Stimulated activated CD8-positive, alpha-beta memory T cell treated with anti-CD3 and anti-CD28 coated beads, Interleukin-7, amount 100 ng/mL, for 1 hour (primary cell): ENCODE results near the gene GPC5.

Experiments used
- DNase-seq, 2 donors: peaks; one replicate each; pipeline ENCODE4 v3.0.0-alpha.2; 2020; ENCODE audit warnings: low read depth in 2 of 2

GPC5 gene

DNA sequence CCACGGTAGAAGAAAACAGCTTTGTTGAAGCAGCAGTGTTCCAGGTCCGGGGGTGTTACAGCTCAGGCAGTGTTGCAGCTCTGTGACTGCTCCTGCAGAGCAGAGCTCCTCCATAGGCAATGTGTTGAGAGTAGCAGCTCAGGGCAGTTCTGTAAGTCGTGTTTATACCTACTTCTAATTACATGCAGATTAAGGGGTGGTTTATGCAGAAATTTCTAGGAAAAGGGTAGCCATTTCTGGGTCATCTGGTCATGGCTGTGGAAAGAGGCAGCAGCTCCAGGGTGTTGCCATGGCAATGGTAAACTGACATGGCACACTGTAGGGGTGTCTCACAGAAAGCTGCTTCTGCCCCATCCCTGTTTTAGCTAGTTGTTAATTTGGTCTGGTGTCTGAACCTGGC lies 316.4 kb downstream of the GPC5 start:
- DNase-seq = no peak

DNA sequence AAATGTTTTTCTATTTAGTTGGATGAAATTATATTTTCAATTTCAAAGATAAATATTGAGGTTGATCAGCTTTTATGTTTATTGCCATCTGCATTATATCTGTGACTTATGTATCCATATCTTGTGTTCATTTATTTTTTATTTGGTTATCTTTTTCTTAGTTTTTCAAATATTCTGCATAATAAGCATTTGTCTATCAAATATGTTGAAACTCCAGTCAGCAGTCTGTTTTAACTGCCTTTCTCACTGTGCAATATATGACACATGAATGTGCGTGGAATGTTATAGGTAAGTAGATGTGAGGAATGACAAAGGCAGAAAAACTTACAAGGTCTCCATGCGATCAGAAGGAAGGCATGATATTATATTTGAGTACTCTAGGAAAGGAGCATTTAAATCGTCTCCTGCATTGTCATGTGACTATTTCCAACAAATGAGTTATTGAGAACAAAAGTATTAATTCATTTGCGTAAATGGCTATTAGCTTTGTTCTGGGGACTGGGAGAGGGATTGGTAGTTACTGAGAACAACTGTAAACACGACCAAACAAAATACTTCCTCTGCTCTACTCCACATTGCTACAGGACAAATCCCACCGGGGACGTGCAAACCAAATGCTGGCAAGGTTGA lies 318.1 kb downstream of the GPC5 start:
- DNase-seq = no peak

DNA sequence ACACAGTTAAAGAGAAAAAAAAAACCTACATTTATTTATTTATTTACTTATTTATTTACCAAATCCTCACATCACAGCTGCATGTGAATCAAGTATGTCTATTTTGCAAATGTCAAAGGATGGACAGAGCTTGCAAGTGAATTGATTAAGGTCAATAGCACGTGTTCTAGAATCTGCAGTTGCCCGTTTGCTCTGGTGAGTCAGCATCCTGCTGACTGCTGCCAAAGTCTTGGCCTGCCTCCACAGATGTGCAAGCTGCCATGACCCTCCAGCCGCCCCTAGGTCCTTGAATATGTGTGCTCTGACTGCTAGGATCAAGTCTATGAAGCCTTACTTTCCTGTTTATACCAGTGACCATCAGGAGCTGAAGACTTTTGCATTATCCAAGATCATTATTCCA lies 320.6 kb downstream of the GPC5 start:
- no peak for DNase-seq

DNA sequence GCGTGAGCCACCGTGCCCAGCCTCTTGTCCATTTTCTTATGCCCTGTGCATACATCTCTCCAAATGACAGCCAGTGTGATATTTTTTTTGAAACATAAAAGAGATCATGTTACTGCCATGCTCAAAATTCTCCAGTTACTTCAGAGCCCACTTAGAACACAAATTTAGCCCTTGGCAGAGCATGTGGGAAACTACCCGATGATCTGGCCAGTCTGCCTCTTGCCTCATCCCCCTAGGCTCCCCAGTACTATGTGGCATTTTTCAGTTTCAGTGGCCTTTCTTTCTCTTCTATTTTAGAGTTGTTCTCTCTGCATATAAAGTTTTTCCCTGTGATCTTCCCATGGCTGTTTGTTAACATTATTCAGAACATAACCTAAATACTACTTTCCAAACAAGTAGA lies 323.0 kb downstream of the GPC5 start:
- DNase-seq = no peak

DNA sequence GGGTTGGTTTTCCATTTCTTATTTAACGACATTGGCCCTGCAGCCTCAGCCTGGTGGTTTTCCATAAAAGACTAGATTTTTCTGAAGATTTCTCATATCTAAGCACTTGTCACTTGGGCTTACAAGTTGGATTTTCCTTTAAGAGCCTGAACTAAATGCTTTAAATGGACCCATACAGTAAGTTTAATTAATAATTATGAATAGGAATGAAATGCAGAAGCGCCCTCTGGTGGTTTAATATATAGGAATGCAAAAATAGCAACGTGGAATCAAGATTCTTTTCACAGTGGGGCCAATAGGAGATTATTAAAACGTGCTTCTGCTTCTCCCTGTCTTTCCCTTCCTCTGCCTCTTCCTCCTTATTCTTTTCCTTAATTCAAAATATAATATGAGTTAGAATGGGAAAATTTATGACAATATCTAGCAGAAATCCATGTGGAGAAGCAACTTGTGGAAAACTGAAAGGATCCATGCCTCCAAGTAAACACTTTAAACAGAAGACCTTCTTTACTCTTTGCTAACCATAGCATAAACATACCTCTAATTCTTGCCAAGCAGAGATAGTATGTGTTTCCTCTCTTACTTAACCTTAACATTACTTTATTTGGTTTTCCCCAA lies 324.0 kb downstream of the GPC5 start:
- no peak for DNase-seq

DNA sequence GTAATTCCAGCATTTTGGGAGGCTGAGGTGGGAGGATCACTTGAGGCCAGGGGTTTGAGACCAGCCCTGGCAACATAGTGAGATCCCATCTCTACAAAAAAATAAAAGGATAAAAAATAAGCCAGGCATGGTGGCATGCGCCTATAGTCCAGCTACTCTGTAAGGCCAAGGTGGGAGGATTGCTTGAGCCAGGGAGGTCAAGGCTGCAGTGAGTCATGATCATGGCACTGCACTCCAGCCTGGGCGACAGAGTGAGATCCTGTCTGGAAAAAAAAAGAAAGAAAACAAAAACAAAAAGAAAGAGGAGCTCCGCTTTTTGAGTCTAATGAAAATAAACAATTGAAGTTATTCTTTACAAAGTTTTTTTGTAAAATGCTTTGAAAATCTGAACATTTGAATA lies 326.2 kb downstream of the GPC5 start:
- DNase-seq = no peak

DNA sequence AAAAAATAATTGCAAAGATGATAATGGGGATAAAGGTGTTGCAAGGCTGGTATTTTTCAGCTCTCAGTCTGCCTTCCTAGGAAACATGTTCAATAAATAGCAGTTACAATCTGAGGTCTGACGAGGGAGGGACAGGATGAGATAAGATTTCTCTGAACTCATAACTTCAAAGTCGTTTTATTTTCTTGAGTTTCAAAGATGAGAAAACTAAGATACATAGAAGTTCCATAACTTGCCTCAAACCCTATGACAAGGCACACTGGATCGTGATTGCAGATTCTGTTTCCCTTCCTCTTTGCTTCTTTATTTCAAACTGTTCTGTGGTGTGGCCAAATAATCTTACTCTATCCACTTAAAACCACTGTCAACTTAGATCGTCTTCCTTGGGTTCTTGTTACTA lies 327.2 kb downstream of the GPC5 start:
- DNase-seq = no peak

DNA sequence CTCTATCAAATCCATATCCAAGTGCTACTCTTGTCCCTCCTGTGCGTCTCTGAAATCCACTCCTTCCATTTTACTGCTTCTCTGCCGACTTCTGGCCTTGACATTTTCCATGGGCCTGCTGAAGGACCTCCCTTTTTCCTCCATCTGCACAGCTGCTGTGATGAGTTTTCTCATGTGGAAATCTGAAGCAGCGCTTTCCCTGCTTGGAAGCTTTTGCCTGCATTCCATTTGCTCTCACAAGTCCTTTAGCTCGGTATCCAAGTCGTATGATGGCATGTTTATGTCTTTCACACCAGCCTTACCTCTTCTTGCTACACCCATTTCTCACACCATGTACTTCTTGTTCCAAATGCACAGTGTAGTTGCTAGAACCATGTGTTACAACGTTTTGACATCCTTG lies 328.2 kb downstream of the GPC5 start:
- no peak for DNase-seq

DNA sequence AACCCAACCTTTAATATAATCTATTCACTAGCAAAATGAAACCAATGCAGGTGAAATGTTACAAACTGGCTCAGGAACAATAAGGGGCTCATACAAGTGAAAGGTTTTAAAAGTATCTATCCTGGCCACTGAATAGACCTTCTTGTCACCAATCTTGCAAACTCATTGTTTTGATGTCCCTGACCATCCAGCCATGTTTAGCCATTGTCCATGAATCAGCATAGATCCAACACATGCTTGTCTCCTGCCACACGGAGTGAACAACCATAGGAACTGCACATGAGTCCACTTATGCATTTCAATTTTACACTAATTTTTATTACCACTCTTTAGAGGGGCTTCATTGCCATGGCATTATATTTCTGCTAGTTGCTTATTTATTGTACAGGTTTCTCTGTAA lies 331.4 kb downstream of the GPC5 start:
- DNase-seq = no peak

DNA sequence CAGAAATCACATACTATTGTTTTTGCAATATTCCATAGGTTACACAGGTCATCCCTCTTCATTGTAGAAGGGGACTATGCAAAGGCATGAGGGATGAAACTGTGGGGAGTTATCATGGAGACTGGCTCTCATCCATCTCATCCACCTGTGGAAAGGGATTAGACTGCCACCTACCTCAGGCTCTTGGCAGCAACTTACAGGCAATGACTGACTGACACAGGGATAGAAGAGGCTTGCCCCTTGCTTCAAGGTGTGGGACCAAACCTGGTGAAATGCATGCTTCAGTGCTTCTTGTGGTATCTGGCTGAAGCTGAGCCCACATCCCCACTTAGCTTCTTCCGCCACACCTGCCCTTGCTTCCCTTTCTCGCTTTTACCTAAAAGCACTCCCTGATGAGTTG lies 341.3 kb downstream of the GPC5 start:
- DNase-seq = no peak

DNA sequence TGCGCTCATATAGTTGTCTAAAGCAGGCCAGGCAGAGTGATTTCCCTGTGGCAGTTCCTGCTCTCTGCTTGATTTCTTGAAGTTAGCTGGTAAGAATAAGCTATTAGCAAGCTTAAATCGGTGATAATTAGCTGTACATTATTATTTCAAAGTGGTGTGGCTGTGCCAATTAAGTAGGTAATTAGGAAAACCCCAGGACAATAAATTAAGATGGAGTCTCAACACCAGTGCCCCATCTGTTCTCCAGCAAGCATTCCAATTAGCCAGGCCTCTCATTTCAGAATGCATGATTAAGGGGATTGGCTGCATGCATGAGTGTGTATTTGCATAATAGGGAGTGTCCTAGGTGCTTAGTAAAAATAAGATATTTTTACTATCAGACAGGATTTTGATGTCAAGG lies 342.3 kb downstream of the GPC5 start:
- DNase-seq = no peak

DNA sequence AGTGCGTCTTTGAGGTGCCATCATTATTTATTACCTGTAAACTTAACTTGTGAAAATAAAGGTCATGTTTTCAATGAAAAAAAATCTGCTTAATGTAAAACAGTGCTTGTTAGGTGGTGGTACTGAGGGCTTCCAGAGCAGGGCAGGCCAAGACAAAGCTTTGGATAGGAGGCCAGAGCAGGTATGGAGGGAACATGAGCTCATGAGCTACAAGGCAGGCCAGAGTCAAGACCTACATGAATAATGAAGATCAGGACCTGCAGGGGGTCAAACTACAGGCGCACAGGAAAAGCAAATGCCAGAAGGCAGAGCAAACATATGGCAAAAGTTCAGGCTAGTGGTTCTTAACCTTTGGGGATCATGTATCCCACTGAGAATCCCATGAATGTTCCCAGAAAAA lies 343.5 kb downstream of the GPC5 start:
- no peak for DNase-seq

DNA sequence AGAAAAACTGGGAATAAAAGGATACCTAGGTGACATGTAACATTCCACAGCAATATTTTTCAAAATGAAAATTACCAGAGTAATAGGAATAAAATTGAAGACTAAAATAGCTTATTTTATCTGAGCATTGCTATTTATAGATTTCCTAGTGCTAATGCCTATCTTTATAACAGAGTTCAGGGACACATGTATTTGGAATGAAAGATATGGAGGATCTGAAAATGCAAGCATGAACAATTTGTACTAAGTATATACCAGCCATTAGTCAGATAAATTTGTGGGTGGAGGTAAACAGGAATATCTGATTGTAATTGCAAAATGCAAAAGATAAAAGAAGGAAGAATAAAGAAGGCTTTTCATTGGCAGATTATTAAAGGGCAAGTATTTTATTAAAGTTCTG lies 345.9 kb downstream of the GPC5 start:
- no peak for DNase-seq

DNA sequence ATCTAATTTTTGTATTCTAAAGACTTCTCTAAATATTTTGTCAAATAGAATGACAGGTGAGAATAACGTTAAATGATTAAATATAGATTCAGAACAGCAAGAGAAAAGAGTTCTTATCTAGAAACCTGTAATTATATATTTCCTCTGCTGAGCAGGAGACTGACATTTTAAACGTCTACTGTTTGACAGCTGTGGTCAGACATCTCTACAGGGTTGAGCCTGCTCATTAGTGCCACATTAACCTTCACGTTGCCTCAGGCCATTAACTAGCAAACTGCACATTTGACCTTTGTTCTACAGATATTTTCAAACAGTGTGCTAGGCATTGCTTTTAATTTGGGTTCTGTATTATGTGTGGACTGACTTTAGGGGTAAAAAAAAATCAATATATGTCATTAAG lies 347.5 kb downstream of the GPC5 start:
- DNase-seq = no peak

DNA sequence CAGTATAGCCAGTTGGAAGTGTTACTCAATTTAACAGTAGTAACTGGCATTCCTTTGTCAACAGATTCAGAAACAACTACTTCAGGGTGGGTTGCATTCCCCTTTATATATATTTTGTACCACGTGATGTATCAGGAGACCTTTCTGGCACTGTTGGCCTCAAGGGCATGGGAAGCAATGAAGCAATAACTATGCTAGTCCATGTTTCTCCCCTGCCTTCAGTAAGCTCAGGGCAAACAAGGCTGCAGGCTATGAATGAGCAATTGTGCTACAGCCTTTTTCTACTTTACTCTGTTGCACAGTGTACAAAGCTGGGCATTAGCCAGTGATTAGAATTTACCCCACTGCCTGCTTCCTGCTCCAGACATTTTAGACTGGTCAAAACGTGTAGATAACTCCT lies 348.8 kb downstream of the GPC5 start:
- no peak for DNase-seq

DNA sequence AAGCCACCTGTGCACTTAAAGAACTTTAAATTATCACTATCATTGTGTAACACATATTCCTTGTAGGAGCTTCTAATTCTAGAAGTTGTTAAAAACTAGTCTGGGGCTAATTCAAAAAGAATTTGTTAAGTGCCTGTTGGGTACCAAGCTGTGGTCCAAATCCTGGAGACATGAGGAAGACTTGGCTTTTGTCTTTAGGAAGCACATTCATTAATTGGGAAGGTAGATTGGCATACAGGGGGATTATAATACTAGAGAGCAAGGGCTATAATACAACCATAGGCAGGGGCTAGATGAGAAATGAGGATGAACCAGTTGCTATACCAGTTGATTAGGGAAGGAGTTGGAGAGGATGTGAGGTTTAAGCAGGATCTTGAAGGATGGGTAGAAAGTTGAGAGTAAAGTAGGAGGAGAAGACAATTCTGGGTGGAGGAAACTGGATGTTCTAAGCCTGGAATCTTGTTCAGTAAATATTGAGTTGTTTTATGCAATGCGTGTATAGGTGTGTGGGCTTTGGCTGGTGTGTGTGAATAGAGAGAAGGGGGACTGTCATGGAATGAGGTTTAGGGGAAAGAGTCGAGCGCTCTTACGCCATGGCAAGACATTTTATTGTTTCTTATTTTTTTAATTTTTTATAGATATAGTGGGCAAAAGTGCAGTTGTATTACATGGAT lies 350.1 kb downstream of the GPC5 start:
- DNase-seq = no peak

DNA sequence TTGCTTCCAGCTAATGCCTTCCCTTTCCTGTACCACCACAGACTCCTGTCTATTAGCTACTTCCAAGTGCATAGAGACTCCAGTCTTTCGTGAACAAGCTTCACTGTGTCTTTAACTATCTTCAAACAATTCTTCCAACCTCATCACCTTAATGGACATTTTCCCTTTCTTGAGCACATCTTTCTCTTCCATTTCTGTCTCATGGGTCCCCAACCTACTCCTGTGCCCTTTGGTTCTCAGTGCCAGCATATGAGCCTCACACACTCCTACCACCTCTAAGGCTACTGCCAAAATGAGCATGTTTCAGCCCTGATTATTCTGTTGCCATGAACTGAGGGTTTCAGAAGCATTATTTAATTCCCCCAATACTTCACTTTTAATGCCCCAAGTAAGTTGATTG lies 360.3 kb downstream of the GPC5 start:
- DNase-seq = no peak

DNA sequence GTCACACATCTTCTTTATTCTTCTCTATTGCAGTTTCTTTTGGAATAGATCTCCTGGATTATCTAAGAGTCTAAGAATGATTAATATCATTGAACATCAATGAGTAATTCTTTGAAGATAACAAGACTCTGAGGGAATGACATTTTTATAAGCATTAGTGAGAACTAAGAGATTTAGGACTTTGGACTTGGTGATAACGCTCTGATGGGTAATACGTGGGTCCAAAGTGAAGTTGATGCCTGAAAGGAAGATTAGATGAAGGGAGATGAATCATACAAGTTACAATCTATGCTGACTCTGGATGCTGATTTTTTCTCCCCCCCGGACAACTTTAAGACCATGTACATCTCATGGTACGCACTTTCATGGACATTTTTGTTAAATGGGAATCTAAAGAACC lies 364.5 kb downstream of the GPC5 start:
- no peak for DNase-seq

DNA sequence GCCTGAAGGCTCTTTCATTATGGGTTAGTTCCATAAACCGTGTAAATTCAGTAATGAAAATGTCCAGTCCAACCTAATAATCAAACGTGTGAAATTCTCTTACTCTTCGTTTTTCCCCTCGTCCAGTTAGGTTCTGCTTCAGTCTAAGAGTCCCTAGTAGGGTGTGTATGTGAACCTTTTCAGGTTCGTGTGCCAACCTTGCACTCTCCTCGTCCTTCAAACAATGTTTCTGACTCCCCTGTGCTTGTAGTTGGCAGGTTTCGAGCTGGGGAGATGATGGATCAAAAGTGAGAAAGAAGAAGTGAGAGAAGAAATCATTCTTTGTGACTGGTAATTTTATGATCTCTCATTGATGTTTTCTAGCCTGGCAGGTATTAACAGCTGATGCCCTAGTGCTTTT lies 366.1 kb downstream of the GPC5 start:
- DNase-seq = no peak

DNA sequence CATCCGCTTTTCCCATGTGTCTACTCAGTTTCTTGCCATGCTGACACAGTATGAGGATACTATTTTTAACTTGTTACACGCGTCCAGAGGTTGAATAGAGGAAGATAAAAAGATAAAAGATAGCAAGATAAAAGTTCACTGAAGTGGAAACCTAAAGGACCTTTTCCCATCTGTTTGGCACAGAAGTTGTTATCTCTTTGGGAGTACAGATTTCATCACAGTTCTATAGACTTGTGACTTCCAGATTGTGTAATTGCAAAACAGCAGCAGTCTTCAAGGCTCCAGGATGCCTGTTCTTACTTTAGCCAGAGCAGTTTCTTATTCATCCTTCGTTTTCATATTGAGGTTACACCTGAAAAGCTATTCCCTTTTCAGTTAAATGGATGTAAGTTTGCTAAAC lies 369.2 kb downstream of the GPC5 start:
- no peak for DNase-seq

DNA sequence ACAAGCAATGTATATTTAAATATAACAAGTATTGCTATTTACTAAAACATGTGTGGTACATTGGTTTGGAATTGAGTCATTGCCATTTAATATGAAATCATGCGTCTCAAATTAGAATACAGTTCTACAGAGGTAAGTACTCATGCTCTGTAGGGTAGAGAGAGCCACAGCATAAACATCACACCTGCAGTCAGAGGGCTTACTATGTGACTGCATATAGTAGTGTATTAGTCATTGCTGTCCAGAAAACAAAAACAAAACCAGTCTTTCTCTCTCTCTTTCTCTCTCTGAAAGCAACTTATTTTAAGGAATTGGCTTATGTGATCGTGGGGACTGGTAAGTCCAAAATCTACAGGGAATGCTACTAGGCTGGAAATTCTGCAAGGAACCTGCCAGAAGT lies 370.3 kb downstream of the GPC5 start:
- no peak for DNase-seq

DNA sequence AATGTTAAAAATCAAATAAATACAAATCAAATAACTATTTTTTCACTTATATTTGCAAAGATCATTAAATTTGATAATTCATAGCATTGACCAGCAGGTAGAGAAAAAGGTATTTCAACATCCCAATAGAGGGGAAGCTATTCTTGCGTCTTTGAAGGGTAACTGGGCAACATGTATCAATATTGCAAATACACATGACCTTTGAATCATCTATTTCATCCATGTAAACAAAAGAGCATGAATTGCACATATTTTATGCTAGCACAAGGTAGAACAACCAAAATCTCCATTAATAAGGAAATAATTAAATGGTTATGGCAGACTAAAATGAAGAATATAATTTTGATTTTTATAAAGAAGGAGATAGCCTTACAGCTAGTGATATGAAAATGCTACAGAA lies 372.8 kb downstream of the GPC5 start:
- DNase-seq = no peak

DNA sequence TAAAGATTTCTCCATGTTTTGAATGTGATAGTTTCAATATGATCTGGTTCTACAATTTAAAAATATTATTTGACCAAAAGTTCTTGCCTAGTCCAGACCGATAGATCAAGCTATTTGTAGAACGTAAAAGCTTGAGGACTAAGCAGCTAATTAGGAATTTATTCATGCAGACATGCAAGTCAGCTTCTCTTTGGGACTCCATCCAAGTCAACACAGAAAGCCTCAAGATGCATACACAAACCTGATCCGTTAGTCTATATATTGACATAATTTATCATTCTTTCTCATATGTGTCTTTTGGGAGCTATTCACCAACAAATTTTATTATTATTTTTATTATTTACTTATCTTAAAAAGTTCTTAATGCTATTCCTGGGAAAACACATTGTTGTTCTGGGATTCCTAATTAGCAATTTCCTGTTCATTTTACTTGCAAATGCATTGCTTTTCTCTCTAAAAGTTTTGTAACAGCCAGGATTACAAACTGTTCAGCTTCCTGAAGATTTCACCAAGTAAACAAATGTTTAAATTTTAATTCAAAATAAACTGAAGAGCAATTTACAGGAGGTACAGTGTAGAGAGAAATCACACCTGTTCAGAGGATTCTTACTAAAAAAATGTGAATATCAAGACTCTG lies 375.3 kb downstream of the GPC5 start:
- DNase-seq = no peak
